Measurements from ENCODE around the gene EXOC6B. TPM values are rescaled to one million over a fixed set of nuclear protein-coding genes. Genes with fewer than 3 reads are reported as not detected.

EXOC6B gene
- total and polyA plus RNA-seq, 2 of the 8 experiments (the other 6 are each of a cell fraction or from before 2014, with no cell fraction given): 13.5 to 33.0 TPM

DNA sequence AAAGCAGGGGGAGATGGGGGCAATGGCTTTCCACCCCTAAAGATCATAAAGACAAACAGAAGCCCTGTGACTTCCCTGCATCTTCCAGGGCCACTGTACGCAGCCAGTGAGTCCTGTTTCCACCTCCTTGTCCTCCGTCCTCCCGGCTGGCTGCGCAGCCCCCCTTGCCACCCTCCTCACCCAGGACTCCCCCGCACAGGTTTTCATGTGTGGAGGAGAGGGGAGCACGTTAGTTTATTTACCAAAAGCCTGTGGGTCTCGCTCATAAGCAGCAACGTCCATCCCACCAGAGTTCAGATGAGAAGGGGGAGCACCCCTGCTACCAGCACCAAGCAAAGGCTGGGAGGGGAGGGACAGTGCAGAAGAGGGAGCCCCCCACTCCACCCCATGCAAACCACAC, 689.9 kb downstream of the EXOC6B start:
- Histone ChIP-seq H3K23me2 (ENCODE audit: low read depth, low read length) (no peaks in the 10 kb centered on the region), H3K56ac (replicated peaks; ENCODE audit: insufficient read length, low read depth, low read length) (no peak overlapping the region), H3K4me2 (ENCODE audit: insufficient read depth in 1 of 2, low read depth in 2 of 2, low read length in 2 of 2) (no peak overlapping the region), H4K20me1 (replicated peaks in 1 of 2; ENCODE audit: control insufficient read depth in 1 of 2, insufficient read depth in 2 of 2, low read length in 2 of 2) (no peaks in the 10 kb centered on the region), H3K27me3 (replicated peaks in 1 of 4; ENCODE audit: control insufficient read depth in 3 of 4, extremely low read depth in 1 of 4, insufficient read depth in 3 of 4, low read length in 3 of 4) (peaks cover 0 to 16% (median 13%) of the 10 kb centered on the region in 4 experiments; a peak in 6 of 7 replicates), H3K14ac (ENCODE audit: insufficient read length) (no peak overlapping the region), H3K79me2 (ENCODE audit: control insufficient read depth in 1 of 2, insufficient read depth in 2 of 2, low read length in 2 of 2) (no peaks in the 10 kb centered on the region), H2AK5ac (ENCODE audit: low read depth, low read length) (no peak overlapping the region), H2BK5ac (ENCODE audit: low read depth, low read length) (no peak overlapping the region), H4K8ac (ENCODE audit: extremely low read depth, insufficient read depth, low read length) (no peak overlapping the region), H2BK15ac (ENCODE audit: low read length) (0 out of 2 replicates have a peak overlapping the region, but pooled peaks have one; percentile 29), H3K36me3 (ENCODE audit: control insufficient read depth in 2 of 4, insufficient read depth in 4 of 4, low read length in 3 of 4) (no peaks in the 10 kb centered on the region), H3K9ac (replicated peaks in 1 of 4; ENCODE audit: extremely low read depth in 1 of 4, low read depth in 3 of 4, low read length in 3 of 4) (no peak overlapping the region), H3K79me1 (ENCODE audit: low read depth, low read length) (no peaks in the 10 kb centered on the region), H3K4ac (replicated peaks; ENCODE audit: insufficient read length, low read depth, low read length) (no peak overlapping the region), H3K9me3 (ENCODE audit: insufficient read depth in 2 of 2, low read depth in 1 of 2, low read length in 1 of 2) (no peaks in the 10 kb centered on the region), H2BK12ac (ENCODE audit: low read depth, low read length) (no peak overlapping the region), H2AFZ (ENCODE audit: low read length) (no peak overlapping the region), H3K4me1 (replicated peaks in 1 of 4; ENCODE audit: control insufficient read depth in 3 of 4, insufficient read depth in 4 of 4, low read length in 3 of 4) (peaks cover 0 to 8% (median 5%) of the 10 kb centered on the region in 4 experiments; a peak in 4 of 7 replicates), H3K27ac (ENCODE audit: low read depth, low read length) (no peak overlapping the region), H2BK120ac (replicated peaks; ENCODE audit: low read depth, low read length) (no peak overlapping the region), H4K5ac (ENCODE audit: insufficient read length, low read depth, low read length) (no peak overlapping the region), H4K91ac (replicated peaks; ENCODE audit: insufficient read length, low read length) (no peak overlapping the region), H3K4me3 (ENCODE audit: extremely low read depth in 1 of 4, insufficient read depth in 2 of 4, low read depth in 3 of 4, low read length in 4 of 4) (no peak overlapping the region), H3K23ac (ENCODE audit: insufficient read length) (no peak overlapping the region), H3K18ac (ENCODE audit: extremely low read depth, low read length) (no peak overlapping the region), H2BK20ac (ENCODE audit: low read length) (no peak overlapping the region)
- FAIRE-seq (no peak), DNase-seq (ENCODE audit: low read depth in 1 of 2, low spot score in 2 of 2) (no peak)
- ChIA-PET CTCF (ENCODE audit: partially characterized antibody) (interaction anchor here (0.7 to 9.5 kb wide), 5 partner anchors 8 to 606 kb away, joined by 3 to 70 read pairs (median 11); no protein-coding TSS in a partner anchor), POLR2A (ENCODE audit: partially characterized antibody) (no interaction called here)
- 84% methylated on average over 8 of the region's 8 CpGs; no CpG with 5 or more reads in 1 of the 2 experiments for WGBS, 2 experiments (ENCODE audit: extremely low coverage in 1 of 2, insufficient coverage in 1 of 2, insufficient read length in 1 of 2, insufficient replicate concordance in 2 of 2, low coverage in 1 of 2, low lambda C conversion rate in 2 of 2, missing lambda C conversion rate in 1 of 2)
- no peak for TF ChIP-seq YY1 (IDR thresholded peaks at IDR 0.05; ENCODE audit: low read depth, low read length)
- TF ChIP-seq HDAC6 (IDR thresholded peaks at IDR 0.05; ENCODE audit: low read depth, low read length): no peak
- TF ChIP-seq RAD21 (IDR thresholded peaks at IDR 0.05 in 1 of 2, conservative IDR thresholded peaks at IDR 0.05 in 1 of 2; ENCODE audit: low read depth in 2 of 2, low read length in 2 of 2): no peak
- TF ChIP-seq BACH1 (IDR thresholded peaks at IDR 0.05; ENCODE audit: low read length): no peak
